ENCODE results near the gene NFKBIE. TPM values are rescaled to one million over a fixed set of nuclear protein-coding genes. Genes with fewer than 3 reads are reported as not detected.

Gene NFKBIE
- total and polyA plus RNA-seq, 2 of the 13 experiments (the other 11 are each of a cell fraction or from before 2014, with no cell fraction given): 6.7 to 14.5 TPM

GRCh38 chr6:44297063-44298038 is 32.0 kb upstream of the NFKBIE start:
- CTCF ChIA-PET (ENCODE audit: low intra/inter-chr PET ratio, low total read pairs): no interaction called here
- peak overlapping the region in 1 of 3 experiments; percentile 39; a peak in 2 of 6 replicates for H3K4me3 ChIP-seq (replicated peaks in 1 of 3; ENCODE audit: insufficient read depth in 1 of 3, low read depth in 2 of 3, low read length in 3 of 3)
- peak; percentile 27 for ATAC-seq
- H3K9me3 ChIP-seq (ENCODE audit: low read length): no peaks in the 10 kb centered on the region
- POLR2A ChIA-PET: interaction anchor here (1.2 to 1.4 kb wide), 2 partner anchors 15 to 41 kb away, joined by 3 to 5 read pairs; partner anchors contain the start of gene AARS2
- DNase-seq (ENCODE audit: low spot score): no peak
- peaks cover 10 to 14% of the 10 kb centered on the region in 2 experiments; a peak in 4 of 5 replicates for H3K36me3 ChIP-seq (replicated peaks in 1 of 2; ENCODE audit: control insufficient read depth in 1 of 2, insufficient read depth in 2 of 2, low read length in 2 of 2)
- intact Hi-C loops (cut with micrococcal nuclease; ENCODE audit: unreplicated experiment) (loop anchor here (1.0 kb wide), 1 partner anchor 23 kb away; no protein-coding TSS in a partner anchor), in situ Hi-C loops (cut with HindIII; ENCODE audit: extremely low pct_ligation_motif_present, low pct_unique_long_range_greater_than_20kb) (no loop called here)
- no peaks in the 10 kb centered on the region for H3K4me1 ChIP-seq (ENCODE audit: insufficient read depth, low read length)
- H3K27ac ChIP-seq (ENCODE audit: extremely low read length, insufficient read depth, low read length): no peak overlapping the region
- BruUV-seq (replicated peaks): no TSS peak
- H4K20me1 ChIP-seq (ENCODE audit: insufficient read depth, low read length): no peaks in the 10 kb centered on the region
- FAIRE-seq: no peak
- H3K9ac ChIP-seq (ENCODE audit: insufficient read depth, low read depth, low read length): no peak overlapping the region
- 65% methylated on average over 66 of the region's 86 CpGs for WGBS (ENCODE audit: low lambda C conversion rate)
- H2AFZ ChIP-seq (ENCODE audit: low read length): no peak overlapping the region
- peaks cover 0 to 17% of the 10 kb centered on the region in 2 experiments; a peak in 2 of 5 replicates for H3K27me3 ChIP-seq (ENCODE audit: control insufficient read depth in 1 of 2, insufficient read depth in 2 of 2, low read length in 2 of 2)
- H3K79me2 ChIP-seq (ENCODE audit: insufficient read depth, low read length): no peaks in the 10 kb centered on the region
- peak overlapping the region; percentile 34 for H3K4me2 ChIP-seq (ENCODE audit: low read depth, low read length)
- no peak for TF ChIP-seq NRL (CRISPR knock-in tag; IDR thresholded peaks at IDR 0.05; ENCODE audit: borderline replicate concordance)
- no peak for TF ChIP-seq PHB2 (IDR thresholded peaks at IDR 0.05; ENCODE audit: partially characterized antibody)
- TF ChIP-seq RFX1 (IDR thresholded peaks at IDR 0.05): peak; percentile 58; the same call in 1 of the 2 replicates
- peak; percentile 66 for TF ChIP-seq HNRNPK (IDR thresholded peaks at IDR 0.05; ENCODE audit: low read depth, low read length, poor library complexity, severe bottlenecking)
- TF ChIP-seq ZNF407 (CRISPR knock-in tag; IDR thresholded peaks at IDR 0.05; ENCODE audit: not compliant biosample characterization): no peak
- TF ChIP-seq TEF (CRISPR knock-in tag; IDR thresholded peaks at IDR 0.05): no peak
- no peak for TF ChIP-seq PRDM15 (CRISPR knock-in tag; IDR thresholded peaks at IDR 0.05)
- peak; percentile 17; the same call in 1 of the 2 replicates for TF ChIP-seq POLR2G (IDR thresholded peaks at IDR 0.05; ENCODE audit: low read depth, low read length)

Data from HepG2 (cell line).